HCEC 1CT (cell line): ENCODE results near the gene ACADVL.

ENCODE experiments used
- DNase-seq: peaks from one replicate; pipeline ENCODE4 v3.0.0-alpha.2; 2017

ACADVL gene

DNA sequence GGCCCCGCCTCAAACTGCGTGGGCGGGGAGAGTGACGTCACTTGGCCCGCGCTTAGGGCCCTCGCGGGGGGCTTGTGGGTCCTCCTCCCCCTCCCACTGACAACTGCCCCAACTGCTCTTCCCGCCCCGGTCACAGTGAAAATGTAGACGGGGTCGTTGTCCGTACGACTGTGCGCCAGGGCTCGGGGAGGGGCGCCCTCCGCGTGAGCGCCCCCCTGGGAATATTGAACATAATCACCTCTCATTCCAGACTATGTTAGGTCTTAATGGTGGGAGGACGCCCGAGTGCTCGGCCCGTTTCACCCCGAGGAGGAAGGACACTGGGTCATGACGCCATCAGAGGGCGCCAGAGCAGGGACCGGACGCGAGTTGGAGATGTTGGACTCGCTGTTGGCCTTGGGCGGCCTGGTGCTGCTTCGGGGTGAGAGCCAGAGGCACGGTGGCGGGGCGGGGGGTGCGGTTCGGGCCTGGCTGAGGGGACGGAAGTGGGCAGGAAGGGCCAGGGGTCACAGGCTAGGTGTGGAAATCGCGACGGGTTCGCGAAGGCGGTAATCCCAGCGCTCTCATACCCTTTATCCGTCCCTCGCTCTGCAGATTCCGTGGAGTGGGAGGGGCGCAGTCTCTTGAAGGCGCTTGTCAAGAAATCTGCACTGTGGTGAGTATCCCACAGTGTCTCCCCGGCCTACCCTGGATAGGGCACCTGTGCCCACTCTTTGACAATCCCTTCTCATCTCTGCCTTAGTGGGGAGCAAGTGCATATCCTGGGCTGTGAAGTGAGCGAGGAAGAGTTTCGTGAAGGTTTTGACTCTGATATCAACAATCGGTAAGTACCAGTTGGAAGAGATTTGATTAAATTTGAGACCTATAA lies 32.7 kb downstream of the ACADVL start, which contains the start of gene ELP5:
Gene ELP5, plus strand, starts transcription at position 40 of the 868 bp plus-strand sequence. Its CDS starts 336 bp downstream, at position 376.
- peak; percentile 89 for DNase-seq

DNA sequence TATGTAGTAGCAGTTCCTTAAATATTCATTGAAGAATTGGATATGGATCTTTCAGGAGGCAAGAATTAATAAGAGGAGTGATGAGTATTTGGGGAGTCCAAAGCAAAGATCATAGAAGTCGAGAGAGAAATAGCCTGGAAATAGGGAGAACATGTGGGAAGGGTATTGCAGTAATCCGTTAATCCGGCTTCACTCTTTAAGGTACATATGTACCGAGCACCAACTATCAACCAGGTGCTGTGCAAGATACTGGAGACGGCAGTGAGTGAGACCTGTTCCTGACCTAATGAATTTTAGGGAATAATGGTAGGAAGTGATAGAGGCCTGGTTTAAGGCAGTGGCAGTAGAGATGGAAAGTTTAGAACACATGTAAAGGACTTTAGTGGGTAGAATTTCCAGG lies 33.3 kb downstream of the ACADVL start:
- DNase-seq: no peak

DNA sequence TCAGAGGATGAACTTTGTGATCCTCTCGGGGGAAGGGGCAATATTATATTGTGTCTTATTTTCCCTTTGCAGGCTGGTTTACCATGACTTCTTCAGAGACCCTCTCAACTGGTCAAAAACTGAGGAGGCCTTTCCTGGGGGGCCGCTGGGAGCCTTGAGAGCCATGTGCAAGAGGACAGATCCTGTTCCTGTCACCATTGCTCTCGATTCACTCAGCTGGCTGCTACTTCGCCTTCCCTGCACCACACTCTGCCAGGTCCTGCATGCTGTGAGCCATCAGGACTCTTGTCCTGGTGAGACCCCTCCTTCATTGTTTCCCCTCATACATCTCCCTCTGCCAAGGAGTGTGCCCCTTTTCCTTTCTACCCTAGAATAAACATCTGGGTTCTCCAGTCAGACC lies 34.8 kb downstream of the ACADVL start:
- no peak for DNase-seq

GRCh38 chr17:7256766-7257456 lies 37.2 kb downstream of the ACADVL start:
- DNase-seq: no peak

DNA sequence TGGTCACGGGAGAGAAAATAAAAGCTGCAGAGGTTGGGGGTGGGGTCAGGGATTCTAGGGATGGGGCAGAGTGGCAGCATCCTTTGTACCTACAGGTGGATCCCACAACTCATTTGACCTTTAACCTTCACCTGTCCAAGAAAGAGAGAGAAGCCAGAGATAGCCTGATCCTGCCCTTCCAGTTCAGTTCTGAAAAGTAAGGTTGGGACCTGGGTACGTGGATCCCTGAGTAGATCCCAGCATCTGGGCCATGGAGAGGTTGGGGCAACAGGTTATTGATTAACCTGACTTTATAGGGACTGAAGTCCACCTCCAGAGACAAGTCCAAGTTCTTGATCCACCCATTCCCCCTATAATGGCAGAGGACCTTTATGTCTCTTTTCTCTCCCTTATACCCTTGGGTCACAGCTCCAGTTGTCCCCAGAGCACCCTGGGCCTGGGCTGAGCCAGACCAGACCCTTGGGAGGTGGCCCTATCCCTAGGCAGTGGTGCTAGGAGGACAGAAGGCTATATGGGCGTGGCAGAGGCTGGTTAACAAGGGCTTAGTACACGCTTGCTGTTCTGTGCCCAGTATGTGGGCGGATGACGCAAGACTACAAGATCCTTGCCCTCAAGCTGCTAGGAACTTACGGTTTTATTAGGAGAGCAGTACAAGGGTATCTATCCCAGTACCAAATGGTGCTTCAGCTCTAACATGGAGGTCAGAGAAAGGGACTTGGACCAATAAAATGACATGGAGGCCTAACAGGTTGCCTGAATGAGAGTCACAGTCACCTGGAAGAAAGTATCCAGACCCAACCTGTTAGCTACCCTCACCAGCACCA lies 39.2 kb downstream of the ACADVL start:
- peak; percentile 37 for DNase-seq

DNA sequence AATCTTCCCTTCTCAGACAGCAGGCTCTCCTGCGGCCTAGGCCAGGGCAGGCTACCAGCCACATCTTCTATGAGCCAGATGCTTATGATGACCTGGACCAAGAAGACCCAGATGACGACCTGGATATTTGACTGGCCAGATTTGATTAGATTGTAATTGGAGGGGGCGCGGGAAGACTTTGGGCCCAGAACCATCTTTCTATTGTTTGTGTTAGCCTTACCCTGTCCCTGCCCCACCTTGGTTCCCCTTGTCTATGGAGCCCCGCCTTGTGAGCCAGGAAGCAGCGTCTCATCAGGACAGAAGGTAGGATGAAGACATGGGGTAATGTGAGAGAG lies 39.8 kb downstream of the ACADVL start:
- DNase-seq: no peak

DNA sequence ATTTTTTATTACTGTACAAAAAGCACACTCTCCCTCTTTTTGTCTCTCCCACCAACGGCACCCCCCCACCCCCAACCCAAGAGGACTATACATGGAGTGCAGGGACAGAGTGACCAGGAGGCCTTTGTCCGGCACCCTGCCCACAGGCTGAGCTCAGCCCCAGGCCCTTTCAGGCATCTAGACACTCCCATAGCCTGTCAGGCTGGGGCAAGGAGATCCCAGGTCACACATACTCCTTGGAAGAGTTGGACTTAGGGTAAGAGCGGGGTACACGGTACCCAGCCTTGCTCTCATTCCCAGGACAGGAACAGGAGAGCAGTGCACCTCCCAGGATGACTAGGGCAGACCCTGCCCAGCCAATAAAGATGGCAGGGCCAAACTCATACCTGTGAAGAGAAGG lies 40.4 kb downstream of the ACADVL start:
- no peak for DNase-seq

DNA sequence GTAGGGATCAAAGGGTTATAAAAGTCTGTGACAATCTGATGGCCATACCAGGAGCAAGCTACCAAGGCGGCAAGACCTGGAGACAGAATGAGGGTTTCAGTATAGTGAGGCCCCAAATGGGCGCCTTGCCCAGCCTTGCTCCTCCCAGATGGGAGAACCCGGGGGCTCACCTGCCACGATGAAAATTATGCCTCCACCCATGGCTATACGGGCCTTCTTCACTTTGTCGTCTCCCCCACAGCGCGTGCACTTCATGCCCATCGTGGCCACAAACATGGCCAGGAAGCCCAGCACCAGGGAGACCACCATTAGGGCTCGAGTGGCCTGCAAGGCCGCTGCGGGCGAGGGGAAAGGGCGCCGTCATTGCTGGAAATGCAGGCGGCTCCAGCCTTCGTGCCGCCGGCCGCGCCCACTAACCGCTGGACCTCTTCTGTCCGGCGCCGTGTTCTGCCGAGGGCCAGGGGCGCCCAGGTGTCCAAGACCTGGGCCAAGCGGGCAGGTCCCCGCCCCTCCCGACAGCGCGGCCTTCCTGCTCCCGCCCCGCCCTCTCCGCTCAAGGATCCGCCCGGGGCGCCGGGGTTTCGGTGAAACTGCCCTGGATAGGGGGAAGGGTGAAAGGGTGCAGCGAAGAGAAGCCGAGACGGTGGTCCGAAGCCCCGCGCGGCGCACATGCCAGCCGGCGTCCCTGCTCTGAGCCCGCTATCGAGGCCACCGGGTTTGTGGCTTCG lies 41.1 kb downstream of the ACADVL start:
- no peak for DNase-seq

DNA sequence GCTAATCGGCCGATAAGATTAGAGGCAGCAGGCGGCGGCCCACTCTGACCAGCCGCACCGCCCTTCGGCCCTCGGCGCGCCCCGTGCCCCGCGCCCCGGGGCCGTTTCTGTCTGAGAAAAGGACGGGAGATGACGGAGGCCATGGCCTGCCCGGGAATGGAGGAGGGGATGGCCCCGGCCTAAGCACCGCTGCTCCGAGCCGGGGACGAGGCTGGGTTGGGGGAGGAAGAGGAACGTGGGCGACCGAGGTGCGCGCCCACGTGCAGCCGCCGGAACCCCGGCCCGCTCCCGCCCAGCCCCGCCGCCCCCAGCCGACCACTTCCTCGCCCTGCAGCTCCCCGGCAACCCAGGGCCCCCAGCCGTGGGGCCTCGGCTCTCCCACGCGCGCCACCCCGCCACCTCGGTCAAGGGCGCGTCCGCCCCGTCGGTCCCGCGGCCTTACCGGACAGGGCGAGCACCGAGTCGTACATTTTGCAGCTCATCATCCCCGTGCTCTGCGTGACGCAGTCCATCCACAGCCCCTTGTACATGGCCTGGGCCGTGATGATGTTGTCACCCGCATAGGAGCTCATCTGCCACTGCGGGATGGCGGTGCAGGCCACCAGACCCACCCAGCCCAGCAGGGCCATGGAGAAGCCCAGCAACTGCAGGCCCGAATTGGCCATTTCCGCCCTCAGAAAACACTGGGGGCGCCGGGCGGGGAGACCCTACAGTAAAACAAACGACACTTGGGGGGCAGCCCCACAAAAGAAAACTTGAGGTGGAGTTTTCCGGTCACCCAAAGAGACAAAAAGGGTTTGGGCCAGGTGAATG lies 41.8 kb downstream of the ACADVL start:
- DNase-seq: no peak

- no peak for DNase-seq
Measured at GRCh38 chr17:7262192-7262934, 42.6 kb downstream of the ACADVL start, which contains the start of gene CLDN7. Gene CLDN7 (minus strand): TSS chr17:7262478. CDS start chr17:7262043, 435 bp downstream.

DNA sequence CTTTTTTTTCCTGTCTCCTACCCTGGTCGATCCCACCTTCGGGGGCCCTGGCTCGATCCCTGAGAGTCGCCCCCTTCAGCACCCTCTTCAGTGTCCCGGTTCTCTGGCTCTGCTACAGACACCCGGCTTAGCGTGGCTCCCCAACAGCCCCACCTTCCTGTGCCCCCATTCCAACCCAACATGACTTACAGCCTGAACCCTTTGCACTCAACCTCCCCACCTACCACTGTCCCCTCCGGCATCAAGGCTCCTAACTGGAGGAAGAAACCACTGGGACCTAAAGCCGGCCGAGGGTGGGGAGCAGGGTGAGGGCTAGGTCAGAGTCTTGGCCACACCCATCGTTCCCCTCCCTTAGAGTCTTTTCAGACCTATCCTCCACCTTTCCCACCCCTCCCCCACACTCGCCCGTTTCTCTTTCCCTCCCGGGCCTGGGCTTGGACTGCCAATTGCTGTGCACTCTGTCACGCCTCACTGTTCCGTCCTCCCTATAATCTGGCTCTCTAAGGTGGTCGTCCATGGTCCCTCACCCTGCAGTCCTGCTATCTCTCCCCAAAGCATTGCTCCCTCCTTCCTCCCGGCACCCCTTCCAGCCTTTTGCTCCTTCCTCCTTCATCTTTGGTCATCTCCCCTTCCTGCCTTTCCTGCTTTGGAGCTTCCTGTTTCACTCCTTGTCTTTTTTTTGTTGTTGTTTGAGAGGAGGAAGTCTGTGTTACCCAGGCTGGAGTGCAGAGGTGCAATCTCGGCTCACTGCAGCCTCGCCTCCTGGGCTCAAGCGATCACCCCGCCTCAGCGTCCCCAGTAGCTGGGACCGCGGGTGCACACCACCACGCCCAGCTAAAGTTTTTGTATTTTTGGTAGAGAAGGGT lies 43.4 kb downstream of the ACADVL start:
- DNase-seq: no peak

DNA sequence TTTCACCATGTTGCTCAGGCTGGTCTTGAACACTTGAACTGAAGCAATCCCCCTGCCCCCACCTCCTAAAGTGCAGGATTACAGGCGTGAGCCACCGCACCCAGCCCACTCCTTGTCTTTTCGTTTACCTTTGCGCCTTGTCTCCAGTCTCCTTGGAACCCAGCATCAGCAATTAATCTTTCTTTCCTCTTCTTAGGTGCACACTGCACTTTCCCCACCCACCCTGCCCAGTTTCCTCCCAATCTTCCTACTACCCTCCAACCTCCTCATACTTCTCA lies 44.0 kb downstream of the ACADVL start:
- no peak for DNase-seq

DNA sequence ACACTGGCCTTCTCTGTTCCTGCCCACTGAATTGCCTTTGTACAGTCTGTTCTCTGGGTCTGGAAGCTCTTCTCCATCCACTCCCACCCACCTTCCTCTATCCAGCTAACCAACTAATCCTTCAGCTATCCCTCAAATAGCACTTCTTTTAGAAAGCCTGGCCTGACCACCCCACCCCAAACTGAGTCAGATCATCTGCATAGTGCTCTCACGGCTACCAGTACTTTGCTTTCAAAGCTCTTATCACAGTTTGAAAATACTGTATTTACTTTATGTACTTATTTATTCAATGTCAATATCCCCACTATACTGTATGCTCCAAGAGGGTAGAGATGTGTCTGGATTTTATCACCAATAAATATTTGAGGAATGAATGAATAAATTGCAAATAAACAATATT lies 47.0 kb downstream of the ACADVL start:
- DNase-seq: peak; percentile 26
